ENCODE results near the gene DHRS4. TPM values are rescaled to one million over a fixed set of nuclear protein-coding genes. Genes with fewer than 3 reads are reported as not detected.
A peak's percentile ranks its signal among the peaks of the same experiment; 100 is the strongest.
"Not testable (repeated sequence)": the region's sequence is repeated elsewhere in the genome, so short reads cannot be mapped to it uniquely, and the experiment has no call there.

The DHRS4 gene
- total RNA-seq, 1 donor from 2014 or later: 29.7 TPM

GRCh38 chr14:23936084-23936829 is 17.3 kb upstream of the DHRS4 start:
- ATAC-seq (no peak), DNase-seq (ENCODE audit: missing footprints) (no peak)
- intact Hi-C loops (cut with DNase I): no loop called here

GRCh38 chr14:23937203-23937602 is 16.4 kb upstream of the DHRS4 start:
- intact Hi-C loops (cut with DNase I): no loop called here
- peak; percentile 26 for ATAC-seq
- no peak for DNase-seq (ENCODE audit: missing footprints)

- no peak for ATAC-seq
- intact Hi-C loops (cut with DNase I): no loop called here
- DNase-seq (ENCODE audit: missing footprints): no peak
Measured at GRCh38 chr14:23938823-23939222, 14.7 kb upstream of the DHRS4 start.

GRCh38 chr14:23939607-23940326 is 13.8 kb upstream of the DHRS4 start:
- DNase-seq (ENCODE audit: missing footprints) (no peak), ATAC-seq (no peak)
- intact Hi-C loops (cut with DNase I): no loop called here

- DNase-seq (ENCODE audit: missing footprints) (no peak), ATAC-seq (no peak)
- intact Hi-C loops (cut with DNase I): no loop called here
Measured at GRCh38 chr14:23941230-23941629, 12.3 kb upstream of the DHRS4 start.

- ATAC-seq (no peak), DNase-seq (ENCODE audit: missing footprints) (no peak)
- intact Hi-C loops (cut with DNase I): no loop called here
Measured at GRCh38 chr14:23941669-23942068, 11.9 kb upstream of the DHRS4 start.

GRCh38 chr14:23942587-23942986 is 11.0 kb upstream of the DHRS4 start:
- ATAC-seq (no peak), DNase-seq (ENCODE audit: missing footprints) (no peak)
- intact Hi-C loops (cut with DNase I): no loop called here

GRCh38 chr14:23949069-23949468 is 4.5 kb upstream of the DHRS4 start:
- DNase-seq (ENCODE audit: missing footprints); ATAC-seq; intact Hi-C loops (cut with DNase I): not testable (repeated sequence)

GRCh38 chr14:23950411-23951135 is 3.0 kb upstream of the DHRS4 start:
- ATAC-seq (no peak), DNase-seq (ENCODE audit: missing footprints) (no peak)
- intact Hi-C loops (cut with DNase I): no loop called here

- ATAC-seq; intact Hi-C loops (cut with DNase I); DNase-seq (ENCODE audit: missing footprints): not testable (repeated sequence)
Measured at GRCh38 chr14:23951136-23951466, 2.5 kb upstream of the DHRS4 start.

GRCh38 chr14:23951590-23952201 is 1.9 kb upstream of the DHRS4 start:
- intact Hi-C loops (cut with DNase I): no loop called here
- ATAC-seq: no peak
- no peak for DNase-seq (ENCODE audit: missing footprints)

GRCh38 chr14:23953116-23953463 is 480 bp upstream of the DHRS4 start:
- DNase-seq (ENCODE audit: missing footprints); intact Hi-C loops (cut with DNase I); ATAC-seq: not testable (repeated sequence)

- DNase-seq (ENCODE audit: missing footprints); ATAC-seq; intact Hi-C loops (cut with DNase I): not testable (repeated sequence)
Measured at GRCh38 chr14:23954279-23954614, 677 bp downstream of the DHRS4 start.

GRCh38 chr14:23954965-23955364 is 1.4 kb downstream of the DHRS4 start:
- DNase-seq (ENCODE audit: missing footprints); intact Hi-C loops (cut with DNase I); ATAC-seq: not testable (repeated sequence)

- intact Hi-C loops (cut with DNase I); DNase-seq (ENCODE audit: missing footprints); ATAC-seq: not testable (repeated sequence)
Measured at GRCh38 chr14:23955811-23956210, 2.2 kb downstream of the DHRS4 start.

GRCh38 chr14:23957913-23958569 is 4.5 kb downstream of the DHRS4 start:
- DNase-seq (ENCODE audit: missing footprints); ATAC-seq; intact Hi-C loops (cut with DNase I): not testable (repeated sequence)

- DNase-seq (ENCODE audit: missing footprints); intact Hi-C loops (cut with DNase I); ATAC-seq: not testable (repeated sequence)
Measured at GRCh38 chr14:23960899-23961298, 7.3 kb downstream of the DHRS4 start.

GRCh38 chr14:23961704-23962103 is 8.1 kb downstream of the DHRS4 start:
- ATAC-seq; intact Hi-C loops (cut with DNase I); DNase-seq (ENCODE audit: missing footprints): not testable (repeated sequence)

GRCh38 chr14:23969130-23969480 is 15.5 kb downstream of the DHRS4 start:
- intact Hi-C loops (cut with DNase I); DNase-seq (ENCODE audit: missing footprints): not testable (repeated sequence)
- peak; percentile 37 for ATAC-seq
